Measurements from ENCODE around the gene ZNF280B. TPM values are rescaled to one million over a fixed set of nuclear protein-coding genes. Genes with fewer than 3 reads are reported as not detected.

The ZNF280B gene
- total and polyA plus RNA-seq, 2 experiments from 2014 or later, result 0.11 to 0.45 TPM

DNA sequence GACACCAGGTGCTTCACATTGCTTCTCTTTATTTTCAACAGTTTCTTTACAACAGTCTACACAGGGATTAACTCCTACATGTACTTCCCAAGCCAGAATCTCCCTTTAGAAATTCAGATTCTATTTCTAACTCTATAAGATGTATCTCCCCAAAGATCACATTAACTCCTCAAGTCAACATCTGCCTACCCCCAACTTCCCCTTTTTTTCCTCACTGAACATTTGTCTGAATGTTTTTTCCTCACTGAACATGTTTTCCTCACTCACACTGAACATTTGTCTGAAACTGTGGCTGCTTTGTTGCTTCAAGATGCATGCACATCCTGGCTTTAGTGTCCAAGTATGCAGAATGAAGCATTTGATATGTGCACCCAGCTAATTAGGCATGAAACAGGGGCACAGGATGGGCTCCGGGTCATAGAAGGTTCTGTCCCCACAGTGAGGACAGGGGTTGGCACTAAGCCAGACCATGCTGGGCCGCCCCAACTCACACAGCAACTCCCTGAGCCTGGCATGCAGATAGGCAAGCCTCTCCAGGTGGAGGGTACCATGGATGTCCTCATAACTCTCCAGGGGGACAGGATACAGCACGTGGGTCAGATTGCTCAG, 39.3 kb upstream of the ZNF280B start:
- no peak overlapping the region for H3K4me2 ChIP-seq (ENCODE audit: unreplicated experiment)
- no peaks in the 10 kb centered on the region for H3K36me3 ChIP-seq (ENCODE audit: low read depth)
- H2AFZ ChIP-seq, result no peak overlapping the region
- no peaks in the 10 kb centered on the region for H3K4me1 ChIP-seq (ENCODE audit: insufficient read depth)
- no peaks in the 10 kb centered on the region for H4K20me1 ChIP-seq (ENCODE audit: insufficient read depth)
- peaks cover 8% of the 10 kb centered on the region; the same call in 1 of the 2 replicates for H3K27me3 ChIP-seq (replicated peaks; ENCODE audit: insufficient read depth)
- H3K9me3 ChIP-seq (ENCODE audit: low read depth), result no peaks in the 10 kb centered on the region
- no peak overlapping the region for H3K9ac ChIP-seq
- in situ Hi-C loops (cut with MboI), result no loop called here
- WGBS, 2 experiments (ENCODE audit: low coverage in 1 of 2, low lambda C conversion rate in 2 of 2, missing lambda C conversion rate in 2 of 2), result 0 to 26% methylated on average over 2 to 3 of the region's 3 CpGs
- no peaks in the 10 kb centered on the region for H3K9me2 ChIP-seq (ENCODE audit: insufficient read depth)
- TF ChIP-seq EZH2phosphoT487 (IDR thresholded peaks at IDR 0.05; ENCODE audit: insufficient read depth, low read depth) (no peak), EZH2 (IDR thresholded peaks at IDR 0.05; ENCODE audit: insufficient read depth, poor library complexity, severe bottlenecking) (no peak)
- no peaks in the 10 kb centered on the region for H3K79me2 ChIP-seq (ENCODE audit: insufficient read depth)
- no peak overlapping the region for H3K27ac ChIP-seq
- no peaks in the 10 kb centered on the region for H3F3A ChIP-seq (ENCODE audit: insufficient read depth)
- DNase-seq, result no peak
- no peak overlapping the region for H3K4me3 ChIP-seq

DNA sequence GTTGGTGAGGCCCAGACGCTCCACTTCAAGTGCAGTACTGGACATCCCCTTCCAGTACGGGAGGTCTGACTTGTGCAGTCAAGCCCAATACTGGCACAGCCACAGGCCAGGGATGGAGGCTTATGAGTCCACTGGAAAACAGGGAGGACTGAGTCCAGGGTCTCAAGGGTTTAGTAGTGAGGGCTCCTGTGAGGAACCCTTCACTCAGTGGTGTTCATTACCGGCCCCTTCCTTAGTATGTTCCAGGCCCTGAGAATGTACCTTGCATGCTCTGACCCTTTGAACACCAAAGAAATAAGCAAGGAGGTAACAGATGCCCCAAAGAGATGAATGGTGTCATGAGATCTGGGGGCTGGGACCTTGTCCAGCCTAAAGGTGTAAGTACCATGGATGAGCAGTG, 38.7 kb upstream of the ZNF280B start:
- no peak for DNase-seq
- no peaks in the 10 kb centered on the region for H3K4me1 ChIP-seq (ENCODE audit: insufficient read depth)
- no peaks in the 10 kb centered on the region for H3K9me2 ChIP-seq (ENCODE audit: insufficient read depth)
- H3K9me3 ChIP-seq (ENCODE audit: low read depth), result no peaks in the 10 kb centered on the region
- no peaks in the 10 kb centered on the region for H3K36me3 ChIP-seq (ENCODE audit: low read depth)
- peaks cover 8% of the 10 kb centered on the region; the same call in 1 of the 2 replicates for H3K27me3 ChIP-seq (replicated peaks; ENCODE audit: insufficient read depth)
- no peak overlapping the region for H2AFZ ChIP-seq
- in situ Hi-C loops (cut with MboI), result no loop called here
- no peak overlapping the region for H3K27ac ChIP-seq
- no peaks in the 10 kb centered on the region for H4K20me1 ChIP-seq (ENCODE audit: insufficient read depth)
- no peak overlapping the region for H3K4me3 ChIP-seq
- H3K4me2 ChIP-seq (ENCODE audit: unreplicated experiment), result no peak overlapping the region
- no peaks in the 10 kb centered on the region for H3F3A ChIP-seq (ENCODE audit: insufficient read depth)
- H3K79me2 ChIP-seq (ENCODE audit: insufficient read depth), result no peaks in the 10 kb centered on the region
- H3K9ac ChIP-seq, result no peak overlapping the region
- TF ChIP-seq EZH2 (IDR thresholded peaks at IDR 0.05; ENCODE audit: insufficient read depth, poor library complexity, severe bottlenecking) (no peak), EZH2phosphoT487 (IDR thresholded peaks at IDR 0.05; ENCODE audit: insufficient read depth, low read depth) (no peak)
- 37 to 44% methylated on average over 3 of the region's 3 CpGs for WGBS, 2 experiments (ENCODE audit: low coverage in 1 of 2, low lambda C conversion rate in 2 of 2, missing lambda C conversion rate in 2 of 2)

DNA sequence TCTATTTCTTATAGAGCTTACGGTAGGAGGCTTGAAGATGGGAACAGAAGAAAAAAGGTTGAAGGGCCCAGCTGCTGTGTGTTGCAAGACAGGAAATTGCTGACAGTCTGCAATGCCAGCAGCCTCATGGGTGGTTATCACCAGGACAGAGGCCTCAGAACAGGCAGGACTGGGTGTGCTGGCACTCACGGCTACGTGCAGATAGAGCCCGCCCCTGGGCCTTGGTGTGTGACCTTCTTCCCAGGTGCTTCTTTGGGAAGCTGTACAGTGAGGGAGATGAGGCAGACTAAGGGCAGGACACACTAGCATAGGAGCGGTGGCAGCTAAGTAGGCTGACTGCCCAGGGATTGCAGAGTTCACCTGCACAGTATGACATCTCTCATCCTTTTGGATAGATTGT, 37.9 kb upstream of the ZNF280B start:
- no peaks in the 10 kb centered on the region for H3K79me2 ChIP-seq (ENCODE audit: insufficient read depth)
- no peaks in the 10 kb centered on the region for H3K4me1 ChIP-seq (ENCODE audit: insufficient read depth)
- WGBS, 2 experiments (ENCODE audit: low coverage in 1 of 2, low lambda C conversion rate in 2 of 2, missing lambda C conversion rate in 2 of 2), result 18 to 22% methylated on average over 5 of the region's 5 CpGs
- H3K9ac ChIP-seq, result no peak overlapping the region
- no peak overlapping the region for H3K4me2 ChIP-seq (ENCODE audit: unreplicated experiment)
- no peaks in the 10 kb centered on the region for H3K9me3 ChIP-seq (ENCODE audit: low read depth)
- H3K36me3 ChIP-seq (ENCODE audit: low read depth), result no peaks in the 10 kb centered on the region
- no peak overlapping the region for H3K4me3 ChIP-seq
- H2AFZ ChIP-seq, result no peak overlapping the region
- in situ Hi-C loops (cut with MboI), result no loop called here
- H3F3A ChIP-seq (ENCODE audit: insufficient read depth), result no peaks in the 10 kb centered on the region
- no peaks in the 10 kb centered on the region for H4K20me1 ChIP-seq (ENCODE audit: insufficient read depth)
- no peak overlapping the region for H3K27ac ChIP-seq
- no peak for TF ChIP-seq EZH2phosphoT487 (IDR thresholded peaks at IDR 0.05; ENCODE audit: insufficient read depth, low read depth)
- no peak for TF ChIP-seq EZH2 (IDR thresholded peaks at IDR 0.05; ENCODE audit: insufficient read depth, poor library complexity, severe bottlenecking)
- DNase-seq, result peak; percentile 8
- no peaks in the 10 kb centered on the region for H3K9me2 ChIP-seq (ENCODE audit: insufficient read depth)
- peaks cover 8% of the 10 kb centered on the region; the same call in 1 of the 2 replicates for H3K27me3 ChIP-seq (replicated peaks; ENCODE audit: insufficient read depth)

DNA sequence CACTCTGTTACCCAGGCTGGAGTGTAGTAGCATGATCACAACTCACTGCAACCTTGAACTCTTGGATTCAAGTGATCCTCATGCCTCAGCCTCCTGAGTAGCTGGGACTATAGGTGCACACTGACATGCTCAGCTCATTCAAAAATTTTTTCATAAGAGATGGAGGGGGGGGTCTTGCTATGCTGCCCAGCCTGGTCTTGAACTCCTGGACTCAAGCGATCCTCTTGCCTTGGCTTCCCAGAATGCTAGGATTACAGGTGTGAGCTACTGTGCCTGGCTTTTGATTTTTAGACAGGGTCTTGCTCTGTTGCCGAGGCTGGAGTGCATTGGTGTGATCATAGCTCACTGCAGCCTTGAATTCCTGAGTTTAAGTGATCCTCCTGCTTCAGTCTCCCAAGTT, 36.5 kb upstream of the ZNF280B start:
- Histone ChIP-seq H3K9ac (no peak overlapping the region), H3K9me3 (ENCODE audit: low read depth) (no peaks in the 10 kb centered on the region), H3K4me3 (no peak overlapping the region), H3F3A (ENCODE audit: insufficient read depth) (no peaks in the 10 kb centered on the region), H3K4me2 (ENCODE audit: unreplicated experiment) (no peak overlapping the region), H3K9me2 (ENCODE audit: insufficient read depth) (no peaks in the 10 kb centered on the region), H3K79me2 (ENCODE audit: insufficient read depth) (no peaks in the 10 kb centered on the region), H4K20me1 (ENCODE audit: insufficient read depth) (no peaks in the 10 kb centered on the region), H3K27me3 (replicated peaks; ENCODE audit: insufficient read depth) (peaks cover 8% of the 10 kb centered on the region; the same call in 1 of the 2 replicates), H2AFZ (no peak overlapping the region), H3K4me1 (ENCODE audit: insufficient read depth) (no peaks in the 10 kb centered on the region), H3K27ac (no peak overlapping the region), H3K36me3 (ENCODE audit: low read depth) (no peaks in the 10 kb centered on the region)
- no peak for TF ChIP-seq EZH2phosphoT487 (IDR thresholded peaks at IDR 0.05; ENCODE audit: insufficient read depth, low read depth)
- TF ChIP-seq EZH2 (IDR thresholded peaks at IDR 0.05; ENCODE audit: insufficient read depth, poor library complexity, severe bottlenecking), result no peak
- 27 to 42% methylated on average over 2 of the region's 2 CpGs for WGBS, 2 experiments (ENCODE audit: low coverage in 1 of 2, low lambda C conversion rate in 2 of 2, missing lambda C conversion rate in 2 of 2)
- no peak for DNase-seq
- in situ Hi-C loops (cut with MboI), result no loop called here
